A204.1 (cell line): Measurements from ENCODE around the gene AGAP1.

Experiments
- FAIRE-seq: peaks from 2 replicates; lab custom pipeline; 2012; peaks lifted over from hg19 to GRCh38; lab: Jason Lieb, UNC

The AGAP1 gene

GRCh38 chr2:236105955-236106607, 612.2 kb downstream of the AGAP1 start:
- FAIRE-seq = no peak

DNA sequence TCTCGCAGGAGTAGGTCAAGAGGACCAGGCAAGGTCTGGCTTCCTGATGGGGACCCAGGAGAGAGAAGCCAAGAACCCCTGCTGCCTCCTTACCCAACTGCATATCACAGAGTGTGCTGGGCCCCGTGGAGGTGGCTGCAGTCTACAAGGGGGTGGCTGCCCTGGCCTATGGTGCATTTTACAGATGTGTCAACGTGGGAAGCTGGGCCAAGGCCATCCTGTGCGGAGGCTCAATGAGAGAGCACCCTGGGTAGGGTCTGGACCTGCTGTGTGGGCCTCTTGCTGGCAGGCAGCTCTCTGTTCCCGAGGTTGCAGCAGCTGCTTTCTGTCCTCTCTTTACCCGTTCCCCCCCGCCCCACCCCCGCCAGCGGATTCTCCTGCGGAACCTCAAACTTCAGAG, 612.9 kb downstream of the AGAP1 start:
- no peak for FAIRE-seq

DNA sequence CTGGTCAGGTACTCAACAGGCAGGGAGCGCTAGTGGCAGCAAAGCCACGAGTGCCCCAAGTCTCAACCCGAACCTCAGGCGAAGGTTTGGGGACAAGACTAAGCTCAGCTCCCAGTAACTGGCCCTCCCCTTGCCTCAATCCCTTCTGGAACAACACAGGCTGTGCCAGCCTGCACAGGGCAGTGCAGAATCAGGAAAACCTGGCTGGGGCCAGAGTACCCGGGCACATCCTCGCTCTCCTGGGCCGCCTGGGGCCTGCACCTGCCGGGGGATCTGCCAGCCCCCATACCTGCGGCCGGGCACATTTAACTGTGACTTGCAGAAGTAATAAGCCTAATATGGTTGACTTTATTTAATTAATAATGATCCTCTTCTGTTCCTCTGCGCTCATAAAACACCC, 613.7 kb downstream of the AGAP1 start:
- FAIRE-seq = no peak

- FAIRE-seq = no peak
Measured at GRCh38 chr2:236107942-236108625, 614.2 kb downstream of the AGAP1 start.

DNA sequence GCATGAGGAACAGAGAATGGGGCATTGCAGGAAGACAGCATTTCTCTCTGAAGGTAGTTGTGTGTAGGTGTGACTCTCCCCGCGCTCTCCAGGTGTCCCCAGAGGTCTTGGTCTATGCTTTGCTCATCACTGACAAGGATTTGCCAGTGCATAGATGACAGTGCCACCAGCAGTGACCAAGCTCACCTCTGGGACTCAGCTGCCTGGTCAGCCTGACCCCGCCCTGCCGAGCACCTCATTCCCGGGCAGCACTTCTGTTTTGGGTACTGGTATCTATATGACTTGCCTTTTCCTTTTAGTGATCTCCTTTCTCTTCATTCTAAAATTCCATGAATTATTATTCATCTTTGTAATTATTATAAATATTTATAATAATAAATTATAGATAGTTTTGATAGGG, 615.2 kb downstream of the AGAP1 start:
- no peak for FAIRE-seq

GRCh38 chr2:236109473-236109872, 615.6 kb downstream of the AGAP1 start:
- FAIRE-seq = no peak

DNA sequence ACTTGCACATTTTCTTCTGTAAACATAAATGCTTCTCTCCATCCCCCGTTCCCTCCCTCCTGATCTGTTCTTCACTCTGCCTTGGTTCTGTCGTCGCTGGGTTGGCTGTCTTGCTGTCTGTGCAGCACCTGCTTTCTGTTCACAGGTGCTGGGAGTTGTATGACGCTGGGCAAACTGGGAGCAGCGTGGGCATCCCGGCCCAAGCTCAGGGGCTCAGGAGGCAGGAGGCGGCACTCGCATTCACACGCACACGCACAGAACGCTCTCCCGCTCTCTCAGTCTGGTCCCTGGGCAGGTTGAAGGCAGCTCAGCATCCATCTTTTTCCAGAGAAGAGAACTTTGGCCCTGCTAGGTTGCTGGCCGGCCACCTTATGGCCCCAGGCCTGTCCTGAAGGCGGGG, 618.6 kb downstream of the AGAP1 start:
- FAIRE-seq = no peak

DNA sequence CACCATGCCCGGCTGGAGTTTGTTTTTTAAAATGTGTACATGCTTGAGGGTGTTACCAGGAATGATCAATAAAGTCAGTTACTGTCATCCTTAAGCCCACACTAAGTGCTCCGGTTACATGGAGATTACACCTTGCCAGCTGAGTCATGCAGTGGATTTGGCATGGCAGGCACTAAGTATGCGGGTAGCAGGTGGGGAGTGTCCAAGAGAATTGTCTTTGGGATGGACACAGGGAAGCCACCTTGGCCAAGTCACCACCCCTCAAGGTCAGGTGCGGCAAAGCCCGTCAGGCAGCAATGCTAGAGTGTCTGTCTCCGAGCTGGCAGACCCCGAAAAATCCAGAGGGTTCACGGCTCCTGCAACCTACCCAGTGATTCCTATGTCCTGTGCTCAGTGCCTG, 619.6 kb downstream of the AGAP1 start:
- no peak for FAIRE-seq

DNA sequence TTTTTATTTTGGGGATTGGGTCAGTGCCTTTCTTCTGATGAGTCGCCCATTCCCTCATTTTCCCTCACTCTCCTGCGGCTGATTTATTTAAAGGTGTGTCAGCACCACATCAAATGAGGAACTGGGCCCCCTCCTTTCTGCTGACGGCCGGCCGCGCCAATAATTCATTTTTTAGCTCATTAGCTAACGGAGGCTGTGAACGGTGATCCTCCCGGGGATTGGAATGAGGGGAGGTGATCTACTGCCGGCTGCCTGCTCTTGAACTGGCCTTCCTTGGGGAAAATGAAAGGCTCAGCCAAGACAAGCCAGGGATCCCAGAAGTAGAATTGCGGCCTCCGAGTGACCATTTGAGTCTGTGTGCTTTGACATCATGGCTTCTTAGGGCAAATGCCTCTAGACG, 620.1 kb downstream of the AGAP1 start:
- FAIRE-seq = no peak

- no peak for FAIRE-seq
Measured at GRCh38 chr2:236114959-236115358, 621.1 kb downstream of the AGAP1 start.

- FAIRE-seq = no peak
Measured at GRCh38 chr2:236117401-236117800, 623.6 kb downstream of the AGAP1 start.

DNA sequence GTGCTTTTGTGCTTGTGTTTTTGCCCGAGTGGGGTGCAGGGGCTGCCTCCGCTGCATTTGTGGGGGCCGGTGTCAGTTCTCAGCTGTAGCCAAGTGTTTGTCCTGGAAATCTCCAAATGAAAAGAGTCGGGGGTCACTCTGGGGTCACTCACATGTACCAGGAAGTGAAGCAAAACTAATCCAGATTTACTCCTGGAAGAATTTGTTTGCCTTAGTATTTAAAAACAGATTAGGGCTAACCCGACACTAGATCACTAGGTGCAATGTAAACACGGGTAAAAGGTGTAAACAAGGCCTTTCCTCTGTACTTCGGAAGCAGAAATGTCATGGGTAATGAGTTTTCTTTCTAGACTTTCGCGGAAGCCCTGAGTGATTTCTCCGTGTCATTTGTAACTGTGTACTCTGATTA, 624.0 kb downstream of the AGAP1 start:
- FAIRE-seq = no peak

GRCh38 chr2:236119003-236119402, 625.2 kb downstream of the AGAP1 start:
- FAIRE-seq = no peak

DNA sequence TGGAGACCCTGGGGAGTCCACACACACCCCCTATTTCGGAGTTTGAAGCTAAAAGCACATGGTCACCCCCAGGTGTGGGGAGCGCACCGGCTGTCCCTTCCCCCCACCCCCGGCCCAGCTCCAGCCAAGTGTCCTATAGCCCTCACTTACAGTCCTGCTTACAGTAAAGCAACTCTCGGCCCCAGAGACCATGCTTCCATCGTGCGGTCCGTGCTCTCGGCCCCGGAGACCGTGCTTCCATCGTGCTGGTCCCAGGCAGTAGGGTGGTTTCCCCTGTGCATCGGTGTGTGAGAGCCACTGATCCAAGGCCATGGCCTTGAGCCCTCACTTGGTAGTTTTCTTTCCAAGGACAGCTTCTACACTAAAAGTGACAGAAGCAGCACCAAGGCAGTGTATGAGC, 625.6 kb downstream of the AGAP1 start:
- FAIRE-seq = no peak

DNA sequence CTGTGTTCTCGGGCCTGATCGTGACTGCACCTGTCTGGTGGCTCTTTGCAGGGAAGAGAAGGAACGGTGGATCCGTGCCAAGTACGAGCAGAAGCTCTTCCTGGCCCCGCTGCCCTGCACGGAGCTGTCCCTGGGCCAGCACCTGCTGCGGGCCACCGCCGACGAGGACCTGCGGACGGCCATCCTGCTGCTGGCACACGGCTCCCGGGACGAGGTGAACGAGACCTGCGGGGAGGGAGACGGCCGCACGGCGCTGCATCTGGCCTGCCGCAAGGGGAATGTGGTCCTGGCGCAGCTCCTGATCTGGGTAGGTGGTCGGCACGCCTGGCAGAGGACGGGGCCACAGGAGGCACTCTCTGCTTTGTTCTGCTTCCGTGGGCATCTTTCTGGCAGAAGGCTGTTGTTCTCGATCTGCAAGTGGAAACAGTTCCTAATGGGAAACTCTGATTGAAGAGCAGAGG, 626.3 kb downstream of the AGAP1 start:
- no peak for FAIRE-seq

GRCh38 chr2:236120829-236121228, 627.0 kb downstream of the AGAP1 start:
- FAIRE-seq = no peak

GRCh38 chr2:236121546-236121945, 627.7 kb downstream of the AGAP1 start:
- FAIRE-seq = no peak

GRCh38 chr2:236122236-236122635, 628.4 kb downstream of the AGAP1 start:
- no peak for FAIRE-seq

DNA sequence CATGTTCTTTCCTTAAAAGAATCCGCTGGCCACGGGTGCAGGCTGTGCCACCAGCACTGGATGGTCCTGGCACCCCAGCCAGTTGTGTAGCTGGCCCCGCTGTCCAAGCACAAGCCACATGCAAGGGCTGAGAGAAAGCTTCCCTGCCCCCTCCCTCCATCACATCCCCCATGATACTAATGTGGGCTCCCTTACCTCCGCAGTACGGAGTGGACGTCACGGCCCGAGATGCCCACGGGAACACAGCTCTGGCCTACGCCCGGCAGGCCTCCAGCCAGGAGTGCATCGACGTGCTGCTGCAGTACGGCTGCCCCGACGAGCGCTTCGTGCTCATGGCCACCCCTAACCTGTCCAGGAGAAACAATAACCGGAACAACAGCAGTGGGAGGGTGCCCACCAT, 629.9 kb downstream of the AGAP1 start:
- FAIRE-seq = no peak

DNA sequence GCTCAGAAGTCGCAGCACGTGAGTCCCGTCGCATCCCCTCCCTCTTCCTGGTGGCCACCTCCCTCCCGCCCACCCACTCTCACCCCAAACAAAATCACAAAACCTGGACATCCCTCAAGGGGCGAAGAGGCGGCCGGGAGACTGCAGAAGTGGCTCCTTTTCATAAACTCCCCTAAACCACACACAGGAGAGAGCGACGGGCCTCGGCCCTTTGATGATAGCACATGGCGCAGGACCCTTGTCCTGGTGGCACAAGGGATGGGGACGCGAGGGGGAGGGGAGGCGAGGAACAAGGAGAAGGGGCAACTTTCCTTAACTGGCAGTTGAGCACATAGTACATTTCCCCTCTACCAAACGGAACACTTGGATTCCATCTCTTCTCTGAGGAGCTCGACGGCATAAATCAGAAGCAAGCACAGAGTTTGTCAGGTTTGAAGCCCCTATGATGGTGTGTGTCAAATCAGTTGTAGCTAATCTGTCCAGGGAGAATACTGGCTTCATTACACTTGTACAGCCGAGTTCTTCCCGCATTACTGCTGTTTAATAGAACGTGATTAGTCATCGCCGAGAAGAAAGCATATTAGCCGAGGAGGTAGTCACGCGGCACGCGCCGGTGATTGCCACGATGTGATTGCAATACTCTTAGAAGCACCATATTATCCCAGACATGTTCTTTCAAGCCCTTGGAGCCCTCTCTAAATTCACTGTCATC, 630.5 kb downstream of the AGAP1 start:
- FAIRE-seq = no peak

DNA sequence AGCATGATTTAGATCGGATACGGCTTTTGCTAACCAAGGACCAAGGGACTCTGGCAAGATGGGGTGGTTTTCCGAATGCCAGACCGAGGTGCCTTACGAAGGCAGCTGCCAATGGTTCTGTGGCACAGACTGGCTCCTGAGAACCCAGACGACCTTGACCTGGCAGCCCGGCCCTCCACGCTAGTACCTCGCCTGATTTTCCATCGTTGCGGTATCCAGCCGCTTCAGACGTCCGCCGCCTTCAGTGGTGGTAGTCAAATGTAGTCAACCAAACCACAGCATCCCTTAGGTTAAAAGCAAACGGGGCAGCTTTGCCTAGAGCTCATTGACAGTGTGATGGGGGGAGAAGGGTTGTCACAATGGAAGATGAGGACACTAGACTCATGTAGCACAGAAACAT, 631.7 kb downstream of the AGAP1 start:
- FAIRE-seq = no peak

DNA sequence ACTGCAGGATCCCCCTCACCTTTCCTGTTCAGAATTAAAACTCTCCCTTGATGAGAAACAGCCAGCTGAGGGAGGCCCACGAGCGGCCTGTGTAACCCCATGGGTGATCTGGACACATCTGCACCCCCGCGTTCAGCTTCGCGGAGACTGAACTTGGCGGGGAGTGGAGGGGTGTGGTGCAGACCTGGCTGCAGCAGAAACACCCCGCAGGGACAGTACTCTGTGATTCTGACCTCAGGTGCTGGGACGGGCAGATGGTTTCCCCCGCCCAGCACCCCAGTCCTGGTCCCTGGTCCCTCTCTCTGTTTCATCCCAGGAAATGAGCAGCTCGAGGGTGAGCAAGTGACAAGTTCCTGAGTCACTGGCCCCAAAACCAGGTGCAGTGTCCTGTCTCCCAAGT, 633.2 kb downstream of the AGAP1 start:
- FAIRE-seq = no peak

- no peak for FAIRE-seq
Measured at GRCh38 chr2:236128321-236128720, 634.5 kb downstream of the AGAP1 start.

DNA sequence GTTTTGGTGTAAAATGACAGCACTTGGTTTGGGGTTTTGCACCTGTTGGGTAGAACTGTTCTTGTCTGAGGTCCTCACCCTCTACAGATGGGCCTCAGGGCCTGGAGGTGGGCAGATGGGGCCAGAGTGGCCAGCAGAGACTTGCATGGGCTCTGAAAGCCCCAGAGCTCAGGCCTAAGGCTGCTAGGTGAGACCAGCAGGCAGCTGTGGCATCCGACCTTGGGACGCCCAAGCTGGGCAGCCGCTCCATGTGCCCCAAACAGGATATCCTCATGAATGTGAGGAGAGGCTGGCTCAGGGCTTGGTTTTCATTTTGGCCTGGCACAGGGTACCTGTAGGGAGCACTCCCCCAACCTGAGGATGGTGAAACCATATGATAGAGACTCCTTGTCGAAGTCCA, 636.1 kb downstream of the AGAP1 start:
- FAIRE-seq = no peak
